ENCODE measurements around the gene PRKRA.

GRCh38 chr2:178448968-178449661, 1.9 kb downstream of the PRKRA start:
- TF ChIP-seq CTCF (IDR thresholded peaks at IDR 0.05) (no peak), POLR2A (IDR thresholded peaks at IDR 0.05) (no peak)
